Activated T-cell treated with anti-CD3 and anti-CD28 coated beads, Interleukin-2, amount 50 U/mL, for 24 hours (primary cell): ENCODE data around the gene AMIGO2.
"Not testable (repeated sequence)": the region's sequence is repeated elsewhere in the genome, so short reads cannot be mapped to it uniquely, and the experiment has no call there.

Experiments
- DNase-seq: peaks from one replicate; pipeline ENCODE4 v3.0.0-alpha.2; 2020
- H3K27ac Mint-ChIP-seq: 2 replicates; pipeline ENCODE4 v1.8.0; 2020; ENCODE audit warnings: mild to moderate bottlenecking, mixed read lengths
- H3K27me3 Mint-ChIP-seq: 2 replicates; pipeline ENCODE4 v1.8.0; 2020; ENCODE audit warnings: mixed read lengths
- H3K36me3 Mint-ChIP-seq: 2 replicates; pipeline ENCODE4 v1.8.0; 2020; ENCODE audit warnings: low read depth, mixed read lengths
- H3K4me1 Mint-ChIP-seq: 2 replicates; pipeline ENCODE4 v1.8.0; 2020; ENCODE audit warnings: low read depth, mixed read lengths
- H3K4me3 Mint-ChIP-seq: 2 replicates; pipeline ENCODE4 v1.8.0; 2020; ENCODE audit warnings: mild to moderate bottlenecking, moderate library complexity, mixed read lengths
- H3K9me3 Mint-ChIP-seq: 2 replicates; pipeline ENCODE4 v1.8.0; 2020; ENCODE audit warnings: mixed read lengths

Gene AMIGO2, protein sequence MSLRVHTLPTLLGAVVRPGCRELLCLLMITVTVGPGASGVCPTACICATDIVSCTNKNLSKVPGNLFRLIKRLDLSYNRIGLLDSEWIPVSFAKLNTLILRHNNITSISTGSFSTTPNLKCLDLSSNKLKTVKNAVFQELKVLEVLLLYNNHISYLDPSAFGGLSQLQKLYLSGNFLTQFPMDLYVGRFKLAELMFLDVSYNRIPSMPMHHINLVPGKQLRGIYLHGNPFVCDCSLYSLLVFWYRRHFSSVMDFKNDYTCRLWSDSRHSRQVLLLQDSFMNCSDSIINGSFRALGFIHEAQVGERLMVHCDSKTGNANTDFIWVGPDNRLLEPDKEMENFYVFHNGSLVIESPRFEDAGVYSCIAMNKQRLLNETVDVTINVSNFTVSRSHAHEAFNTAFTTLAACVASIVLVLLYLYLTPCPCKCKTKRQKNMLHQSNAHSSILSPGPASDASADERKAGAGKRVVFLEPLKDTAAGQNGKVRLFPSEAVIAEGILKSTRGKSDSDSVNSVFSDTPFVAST

DNA sequence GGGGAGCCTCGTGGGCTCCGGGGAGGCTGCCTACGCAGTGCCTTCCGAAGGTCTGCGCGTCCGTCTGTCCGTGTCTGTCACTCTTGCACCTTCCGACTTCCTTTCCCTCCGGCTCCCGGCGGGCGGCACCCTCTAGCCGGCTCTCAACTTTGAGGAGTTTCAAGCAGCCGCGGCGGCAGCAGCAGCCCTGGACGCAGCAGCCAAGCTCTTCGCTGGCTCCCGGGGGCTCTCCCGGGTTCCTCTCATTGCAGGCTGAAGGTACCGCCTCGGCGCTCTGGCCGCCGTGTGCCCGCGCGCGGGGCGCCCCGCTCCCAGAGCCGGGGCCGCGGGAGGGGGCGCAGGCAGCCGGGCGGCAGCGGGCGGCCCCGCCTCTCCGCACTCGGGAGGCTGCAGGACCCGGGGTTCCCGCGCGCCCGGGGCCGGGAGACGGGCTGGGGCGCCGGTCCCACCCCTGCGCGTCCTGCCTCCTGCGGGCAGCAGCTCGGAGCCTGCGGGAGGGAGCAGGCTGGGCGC, at the start of gene AMIGO2, which contains the start of gene PCED1B:
AMIGO2 (minus strand) TSS at position 492 of the 513 bp plus-strand sequence. CDS start 957 bp downstream, outside the sequence.
PCED1B (plus strand) TSS at position 154 of the 513 bp plus-strand sequence. CDS start 155,443 bp downstream, outside the sequence.
- no peaks in the 10 kb centered on the region for H3K27me3 Mint-ChIP-seq
- peak within 1 kb of the TSS; percentile 89 for H3K4me3 Mint-ChIP-seq
- H3K4me1 Mint-ChIP-seq: peaks cover 81% of the 10 kb centered on the region
- peaks cover 42% of the 10 kb centered on the region for H3K36me3 Mint-ChIP-seq
- H3K9me3 Mint-ChIP-seq: no peaks in the 10 kb centered on the region
- peak within 1 kb of the TSS; percentile 96 for H3K27ac Mint-ChIP-seq
- DNase-seq: peak; percentile 79

DNA sequence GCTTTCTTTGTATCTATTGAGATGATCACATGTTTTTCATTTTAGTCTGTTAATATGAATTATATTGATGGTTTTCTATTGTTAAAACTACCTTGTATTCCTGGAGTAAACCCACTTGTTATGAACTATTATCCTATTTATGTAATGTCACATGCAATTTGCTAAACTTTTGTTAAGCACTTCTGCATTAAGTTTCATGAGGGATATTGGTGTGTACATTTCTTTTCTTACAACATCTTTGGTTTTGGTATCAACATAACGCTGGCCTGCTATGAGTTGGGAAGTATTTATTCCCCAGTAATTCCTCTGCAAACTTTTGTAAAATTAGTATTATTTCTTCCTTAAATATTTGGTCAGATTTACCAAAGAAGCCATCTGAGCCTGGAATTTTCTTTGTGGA, 46.5 kb upstream of the AMIGO2 start:
- Mint-ChIP-seq H3K4me3 (no peak overlapping the region), H3K36me3 (peaks cover 8% of the 10 kb centered on the region), H3K4me1 (peaks cover 39% of the 10 kb centered on the region), H3K27me3 (no peaks in the 10 kb centered on the region), H3K27ac (no peak overlapping the region), H3K9me3 (no peaks in the 10 kb centered on the region)
- no peak for DNase-seq

DNA sequence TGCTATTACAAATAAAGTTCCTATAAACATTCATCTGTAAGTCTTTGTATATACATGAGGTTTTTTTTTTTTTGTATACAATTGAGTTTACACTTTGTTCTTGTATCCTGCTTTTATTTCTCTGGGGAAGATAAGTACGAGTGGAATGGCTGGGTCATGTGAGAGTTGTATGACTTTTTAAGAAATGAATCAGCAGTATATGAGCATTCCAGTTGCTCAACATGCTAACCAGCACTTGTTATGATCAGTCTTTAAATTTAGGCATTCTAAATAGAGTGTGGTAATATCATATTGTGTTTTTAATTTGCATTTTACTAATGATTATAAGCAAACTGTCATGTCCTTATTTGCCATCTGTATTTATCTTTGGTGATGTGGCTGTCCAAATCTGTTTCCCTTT, 44.7 kb upstream of the AMIGO2 start:
- Mint-ChIP-seq H3K9me3 (no peaks in the 10 kb centered on the region), H3K4me1 (peaks cover 52% of the 10 kb centered on the region), H3K27ac (no peak overlapping the region), H3K36me3 (peaks cover 12% of the 10 kb centered on the region), H3K4me3 (no peak overlapping the region), H3K27me3 (no peaks in the 10 kb centered on the region)
- no peak for DNase-seq

DNA sequence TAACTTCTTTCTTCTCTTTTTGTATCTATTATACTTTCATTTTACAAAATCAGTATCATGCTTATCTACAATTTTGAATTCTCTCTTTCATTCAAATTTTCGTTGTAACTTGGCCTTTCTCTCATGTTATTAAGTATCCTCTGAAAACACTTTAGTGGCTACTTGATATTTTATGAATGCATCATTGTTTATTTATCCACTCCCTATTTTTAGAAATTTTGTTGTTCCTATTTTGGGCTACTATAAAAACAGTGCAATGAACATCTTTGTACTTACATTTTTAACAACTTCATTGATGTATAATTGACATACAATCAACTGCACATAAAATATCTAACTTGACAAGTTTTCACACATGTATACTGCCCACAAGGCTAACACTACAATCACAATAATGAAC, 44.0 kb upstream of the AMIGO2 start:
- H3K9me3 Mint-ChIP-seq: no peaks in the 10 kb centered on the region
- H3K27me3 Mint-ChIP-seq: no peaks in the 10 kb centered on the region
- peaks cover 56% of the 10 kb centered on the region for H3K4me1 Mint-ChIP-seq
- no peak overlapping the region for H3K27ac Mint-ChIP-seq
- H3K4me3 Mint-ChIP-seq: no peak overlapping the region
- DNase-seq: no peak
- peaks cover 17% of the 10 kb centered on the region for H3K36me3 Mint-ChIP-seq

DNA sequence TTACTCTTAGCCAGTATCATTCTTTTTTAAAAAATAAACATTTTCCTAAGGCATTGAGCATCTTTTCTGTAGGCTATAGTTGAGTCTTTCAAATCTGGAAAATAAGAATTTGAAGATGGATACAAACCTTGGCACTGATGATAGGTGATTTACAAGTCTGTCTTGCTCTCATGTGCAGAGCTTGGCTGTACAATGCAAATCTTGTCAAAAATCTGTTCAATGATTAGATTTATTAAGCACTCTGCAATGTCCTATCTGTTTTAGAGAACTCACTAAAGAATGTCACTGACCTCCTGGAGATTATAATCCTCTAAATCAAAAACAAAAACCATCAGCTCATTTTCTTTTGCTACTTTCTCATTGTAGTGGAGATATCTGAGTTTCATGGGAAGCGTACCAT, 42.8 kb upstream of the AMIGO2 start:
- H3K4me3 Mint-ChIP-seq: no peak overlapping the region
- H3K4me1 Mint-ChIP-seq: peaks cover 60% of the 10 kb centered on the region
- no peaks in the 10 kb centered on the region for H3K27me3 Mint-ChIP-seq
- H3K36me3 Mint-ChIP-seq: peaks cover 24% of the 10 kb centered on the region
- no peaks in the 10 kb centered on the region for H3K9me3 Mint-ChIP-seq
- H3K27ac Mint-ChIP-seq: no peak overlapping the region
- DNase-seq: no peak

GRCh38 chr12:47121146-47121545, 41.4 kb upstream of the AMIGO2 start:
- no peaks in the 10 kb centered on the region for H3K27me3 Mint-ChIP-seq
- no peaks in the 10 kb centered on the region for H3K9me3 Mint-ChIP-seq
- peak overlapping the region; percentile 98 for H3K27ac Mint-ChIP-seq
- peak overlapping the region; percentile 62 for H3K4me3 Mint-ChIP-seq
- no peak for DNase-seq
- H3K4me1 Mint-ChIP-seq: peaks cover 57% of the 10 kb centered on the region
- H3K36me3 Mint-ChIP-seq: peaks cover 31% of the 10 kb centered on the region

GRCh38 chr12:47120736-47121135, 41.0 kb upstream of the AMIGO2 start:
- no peaks in the 10 kb centered on the region for H3K9me3 Mint-ChIP-seq
- H3K27me3 Mint-ChIP-seq: no peaks in the 10 kb centered on the region
- peaks cover 57% of the 10 kb centered on the region for H3K4me1 Mint-ChIP-seq
- H3K27ac Mint-ChIP-seq: peak overlapping the region; percentile 98
- DNase-seq: no peak
- peak overlapping the region; percentile 62 for H3K4me3 Mint-ChIP-seq
- peaks cover 34% of the 10 kb centered on the region for H3K36me3 Mint-ChIP-seq

- DNase-seq, H3K27ac Mint-ChIP-seq, H3K9me3 Mint-ChIP-seq, H3K27me3 Mint-ChIP-seq, H3K4me3 Mint-ChIP-seq: not testable (repeated sequence)
- peaks cover 45% of the 10 kb centered on the region for H3K4me1 Mint-ChIP-seq
- H3K36me3 Mint-ChIP-seq: peaks cover 47% of the 10 kb centered on the region
Observed at GRCh38 chr12:47117305-47117704, 37.5 kb upstream of the AMIGO2 start.

DNA sequence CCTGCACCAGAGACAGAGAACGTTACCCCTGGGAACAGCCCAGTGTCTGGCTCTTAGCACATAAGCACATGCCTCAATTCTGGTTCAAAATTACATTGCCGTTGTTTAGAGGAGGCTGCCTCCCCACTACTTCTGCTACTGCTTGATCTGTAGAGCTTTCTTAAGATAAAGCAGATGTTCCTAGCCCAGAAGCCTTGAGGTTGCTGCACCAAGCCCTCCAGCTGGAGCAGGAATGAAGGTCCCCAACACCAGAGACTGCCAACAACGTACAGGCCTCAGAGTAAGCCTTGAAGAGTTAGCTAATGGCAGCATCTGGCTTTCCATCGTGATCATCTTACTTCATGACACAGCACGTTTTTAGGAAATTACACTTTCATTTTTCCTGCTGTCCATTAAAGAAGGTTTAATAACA, 34.7 kb upstream of the AMIGO2 start:
- Mint-ChIP-seq H3K9me3 (no peaks in the 10 kb centered on the region), H3K27ac (no peak overlapping the region), H3K4me1 (peaks cover 50% of the 10 kb centered on the region), H3K4me3 (no peak overlapping the region), H3K36me3 (peaks cover 52% of the 10 kb centered on the region), H3K27me3 (no peaks in the 10 kb centered on the region)
- DNase-seq: no peak

GRCh38 chr12:47112679-47113078, 32.9 kb upstream of the AMIGO2 start:
- no peak for DNase-seq
- Mint-ChIP-seq H3K4me3 (no peak overlapping the region), H3K27ac (no peak overlapping the region), H3K4me1 (peaks cover 51% of the 10 kb centered on the region), H3K9me3 (no peaks in the 10 kb centered on the region), H3K36me3 (peaks cover 50% of the 10 kb centered on the region), H3K27me3 (no peaks in the 10 kb centered on the region)

GRCh38 chr12:47111854-47112253, 32.1 kb upstream of the AMIGO2 start:
- no peaks in the 10 kb centered on the region for H3K9me3 Mint-ChIP-seq
- no peaks in the 10 kb centered on the region for H3K27me3 Mint-ChIP-seq
- peak overlapping the region; percentile 87 for H3K27ac Mint-ChIP-seq
- peak overlapping the region; percentile 52 for H3K4me3 Mint-ChIP-seq
- DNase-seq: no peak
- H3K36me3 Mint-ChIP-seq: peaks cover 53% of the 10 kb centered on the region
- peaks cover 50% of the 10 kb centered on the region for H3K4me1 Mint-ChIP-seq

DNA sequence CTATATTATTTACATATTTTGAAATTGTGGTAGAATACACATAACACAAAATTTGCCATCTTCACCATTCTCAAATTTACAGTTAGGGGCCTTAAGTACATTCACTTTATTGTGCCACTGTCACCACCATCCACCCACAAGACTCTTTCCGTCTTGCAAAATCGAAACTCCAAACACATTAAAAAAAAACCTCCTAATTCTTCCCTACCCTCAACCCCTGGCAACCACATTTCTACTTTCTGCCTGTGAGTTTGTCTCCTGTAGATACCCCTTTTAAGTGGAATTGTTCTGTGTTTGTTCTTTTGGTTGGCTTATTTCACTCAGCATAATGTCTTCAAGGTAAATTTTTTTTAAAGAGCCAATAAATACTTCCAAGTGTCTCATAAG, 31.6 kb upstream of the AMIGO2 start:
- Mint-ChIP-seq H3K9me3 (no peaks in the 10 kb centered on the region), H3K27ac (peak overlapping the region; percentile 87), H3K27me3 (no peaks in the 10 kb centered on the region), H3K4me1 (peaks cover 50% of the 10 kb centered on the region), H3K36me3 (peaks cover 56% of the 10 kb centered on the region), H3K4me3 (peak overlapping the region; percentile 52)
- no peak for DNase-seq

DNA sequence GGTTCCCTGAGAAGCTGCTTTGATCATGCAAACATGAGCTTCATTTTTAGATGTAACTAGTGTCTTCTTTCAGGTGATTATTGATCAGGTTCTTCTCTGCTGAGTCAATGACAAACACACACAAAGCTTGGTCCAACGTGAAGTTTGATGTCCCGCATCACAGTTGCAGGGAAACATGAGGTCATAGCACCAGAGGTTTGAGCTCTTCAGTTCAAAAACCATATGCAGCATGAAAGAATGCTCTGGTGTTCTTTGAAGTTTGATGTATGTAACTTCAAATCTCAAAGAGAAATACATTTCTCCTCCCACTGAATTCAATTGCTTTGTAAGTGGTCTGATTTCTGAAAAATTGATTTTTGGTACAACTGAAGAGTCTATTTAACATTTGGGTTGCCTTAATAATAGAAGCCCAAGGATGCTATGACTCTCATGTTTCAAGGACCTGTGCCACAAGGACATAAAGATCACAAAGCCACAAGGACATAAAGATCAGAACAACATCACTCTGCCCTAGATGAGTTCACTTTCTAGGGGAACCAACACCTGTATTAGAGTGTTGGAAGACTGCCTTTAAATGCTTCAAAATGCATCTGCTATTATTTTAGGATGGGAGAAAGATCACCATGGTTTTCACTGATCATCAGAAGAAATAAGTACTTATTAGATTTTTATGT, 31.1 kb upstream of the AMIGO2 start:
- Mint-ChIP-seq H3K9me3 (no peaks in the 10 kb centered on the region), H3K27me3 (no peaks in the 10 kb centered on the region), H3K4me3 (peak overlapping the region; percentile 10), H3K36me3 (peaks cover 54% of the 10 kb centered on the region), H3K27ac (peak overlapping the region; percentile 80), H3K4me1 (peaks cover 51% of the 10 kb centered on the region)
- DNase-seq: no peak

DNA sequence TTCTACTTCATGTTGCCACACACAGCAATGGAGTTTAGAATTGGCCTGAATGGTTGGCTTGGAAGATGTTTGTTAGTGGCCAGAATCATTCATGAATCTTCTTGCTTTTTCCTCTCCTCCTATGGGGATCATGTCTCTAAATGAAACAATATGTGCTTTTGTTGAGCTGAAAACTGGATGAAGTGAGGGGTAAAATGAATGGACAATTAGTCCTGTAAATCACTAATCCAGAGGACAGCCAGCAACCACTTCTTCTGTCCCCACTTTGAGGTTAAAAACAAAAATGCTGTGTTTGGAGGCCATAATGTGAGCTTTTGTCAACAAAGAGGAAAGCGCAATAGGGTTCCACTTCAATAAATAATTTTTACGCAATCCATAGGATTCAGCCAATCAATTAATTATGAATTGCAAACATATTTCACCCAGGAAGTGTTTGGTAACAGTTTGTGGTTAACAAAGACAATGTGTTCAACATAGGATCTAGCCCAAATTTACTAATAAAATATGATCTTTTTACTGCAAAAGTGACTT, 30.3 kb upstream of the AMIGO2 start:
- H3K27me3 Mint-ChIP-seq: no peaks in the 10 kb centered on the region
- H3K4me1 Mint-ChIP-seq: peaks cover 59% of the 10 kb centered on the region
- H3K9me3 Mint-ChIP-seq: no peaks in the 10 kb centered on the region
- H3K4me3 Mint-ChIP-seq: no peak overlapping the region
- H3K27ac Mint-ChIP-seq: peak overlapping the region; percentile 11
- peaks cover 54% of the 10 kb centered on the region for H3K36me3 Mint-ChIP-seq
- DNase-seq: no peak
